ENCODE data around the gene SPACA9. TPM values are rescaled to one million over a fixed set of nuclear protein-coding genes. Genes with fewer than 3 reads are reported as not detected.
A peak's percentile ranks its signal among the peaks of the same experiment; 100 is the strongest.

SPACA9 gene
- total RNA-seq, 1 donor from 2014 or later: 8.3 TPM

GRCh38 chr9:132857616-132858342, 20.9 kb upstream of the SPACA9 start:
- DNase-seq (ENCODE audit: extremely low spot score, unreplicated experiment): no peak
- H3K4me3 Mint-ChIP-seq: no peak overlapping the region
- H3K9me3 Mint-ChIP-seq: no peaks in the 10 kb centered on the region
- no peak for TF ChIP-seq CTCF (conservative IDR thresholded peaks at IDR 0.05)
- no peaks in the 10 kb centered on the region for H3K27me3 Mint-ChIP-seq
- H3K4me1 Mint-ChIP-seq (ENCODE audit: unreplicated experiment): peaks cover 10% of the 10 kb centered on the region
- no peak overlapping the region for H3K27ac Mint-ChIP-seq
- no peaks in the 10 kb centered on the region for H3K36me3 Mint-ChIP-seq

- DNase-seq (ENCODE audit: extremely low spot score, unreplicated experiment): no peak
- Mint-ChIP-seq H3K27ac (no peak overlapping the region), H3K27me3 (no peaks in the 10 kb centered on the region), H3K9me3 (no peaks in the 10 kb centered on the region), H3K4me1 (ENCODE audit: unreplicated experiment) (peaks cover 10% of the 10 kb centered on the region), H3K36me3 (no peaks in the 10 kb centered on the region), H3K4me3 (no peak overlapping the region)
- no peak for TF ChIP-seq CTCF (conservative IDR thresholded peaks at IDR 0.05)
Measured at GRCh38 chr9:132858751-132859150, 19.9 kb upstream of the SPACA9 start.

- no peaks in the 10 kb centered on the region for H3K36me3 Mint-ChIP-seq
- no peak for DNase-seq (ENCODE audit: extremely low spot score, unreplicated experiment)
- no peak overlapping the region for H3K27ac Mint-ChIP-seq
- no peak for TF ChIP-seq CTCF (conservative IDR thresholded peaks at IDR 0.05)
- H3K4me3 Mint-ChIP-seq: no peak overlapping the region
- no peaks in the 10 kb centered on the region for H3K27me3 Mint-ChIP-seq
- H3K9me3 Mint-ChIP-seq: no peaks in the 10 kb centered on the region
- peaks cover 10% of the 10 kb centered on the region for H3K4me1 Mint-ChIP-seq (ENCODE audit: unreplicated experiment)
Measured at GRCh38 chr9:132861666-132862065, 17.0 kb upstream of the SPACA9 start.

GRCh38 chr9:132862533-132862932, 16.2 kb upstream of the SPACA9 start:
- no peaks in the 10 kb centered on the region for H3K36me3 Mint-ChIP-seq
- peaks cover 10% of the 10 kb centered on the region for H3K4me1 Mint-ChIP-seq (ENCODE audit: unreplicated experiment)
- no peak overlapping the region for H3K4me3 Mint-ChIP-seq
- no peak for DNase-seq (ENCODE audit: extremely low spot score, unreplicated experiment)
- H3K27ac Mint-ChIP-seq: peak overlapping the region; percentile 34
- no peaks in the 10 kb centered on the region for H3K27me3 Mint-ChIP-seq
- no peaks in the 10 kb centered on the region for H3K9me3 Mint-ChIP-seq
- TF ChIP-seq CTCF (conservative IDR thresholded peaks at IDR 0.05): no peak

- H3K4me1 Mint-ChIP-seq (ENCODE audit: unreplicated experiment): peaks cover 10% of the 10 kb centered on the region
- no peak for DNase-seq (ENCODE audit: extremely low spot score, unreplicated experiment)
- no peaks in the 10 kb centered on the region for H3K9me3 Mint-ChIP-seq
- H3K36me3 Mint-ChIP-seq: no peaks in the 10 kb centered on the region
- H3K4me3 Mint-ChIP-seq: no peak overlapping the region
- H3K27ac Mint-ChIP-seq: no peak overlapping the region
- TF ChIP-seq CTCF (conservative IDR thresholded peaks at IDR 0.05): no peak
- no peaks in the 10 kb centered on the region for H3K27me3 Mint-ChIP-seq
Measured at GRCh38 chr9:132863096-132863495, 15.6 kb upstream of the SPACA9 start.
